Stimulated activated CD8-positive, alpha-beta memory T cell treated with anti-CD3 and anti-CD28 coated beads, Interleukin-12 subunit alpha, Interleukin-12 subunit beta, amount 100 ng/mL, for 4 hours (primary cell): ENCODE data around the gene PEBP1.

ENCODE experiments used
- DNase-seq: peaks from one replicate; pipeline ENCODE4 v3.0.0-alpha.2; 2020; ENCODE audit warnings: low read depth

PEBP1 gene

GRCh38 chr12:118136559-118137003 is 657 bp downstream of the PEBP1 start:
- peak; percentile 11 for DNase-seq

- DNase-seq, result no peak
Observed at GRCh38 chr12:118137148-118137678, 1.3 kb downstream of the PEBP1 start.

GRCh38 chr12:118140825-118141224 is 4.9 kb downstream of the PEBP1 start:
- no peak for DNase-seq

GRCh38 chr12:118144499-118144898 is 8.6 kb downstream of the PEBP1 start:
- no peak for DNase-seq

GRCh38 chr12:118145113-118145797 is 9.3 kb downstream of the PEBP1 start:
- DNase-seq, result no peak

- no peak for DNase-seq
Observed at GRCh38 chr12:118145798-118146156, 9.9 kb downstream of the PEBP1 start.

- DNase-seq, result no peak
Observed at GRCh38 chr12:118148287-118148686, 12.4 kb downstream of the PEBP1 start.

- DNase-seq, result no peak
Observed at GRCh38 chr12:118150625-118151024, 14.7 kb downstream of the PEBP1 start.

- no peak for DNase-seq
Observed at GRCh38 chr12:118151755-118152154, 15.8 kb downstream of the PEBP1 start.

- no peak for DNase-seq
Observed at GRCh38 chr12:118160536-118160935, 24.6 kb downstream of the PEBP1 start.

- DNase-seq, result no peak
Observed at GRCh38 chr12:118164798-118165486, 29.0 kb downstream of the PEBP1 start.

- no peak for DNase-seq
Observed at GRCh38 chr12:118166946-118167345, 31.0 kb downstream of the PEBP1 start.

- no peak for DNase-seq
Observed at GRCh38 chr12:118175823-118176447, 40.0 kb downstream of the PEBP1 start.

GRCh38 chr12:118183155-118183554 is 47.2 kb downstream of the PEBP1 start:
- DNase-seq, result no peak

GRCh38 chr12:118183711-118184110 is 47.8 kb downstream of the PEBP1 start:
- DNase-seq, result no peak

GRCh38 chr12:118185602-118186397 is 49.9 kb downstream of the PEBP1 start:
- no peak for DNase-seq

- no peak for DNase-seq
Observed at GRCh38 chr12:118187751-118188435, 52.0 kb downstream of the PEBP1 start.

- no peak for DNase-seq
Observed at GRCh38 chr12:118188690-118189371, 52.9 kb downstream of the PEBP1 start.

- no peak for DNase-seq
Observed at GRCh38 chr12:118189741-118190191, 53.8 kb downstream of the PEBP1 start.

GRCh38 chr12:118190266-118190665 is 54.3 kb downstream of the PEBP1 start:
- DNase-seq, result no peak

- DNase-seq, result no peak
Observed at GRCh38 chr12:118193477-118193876, 57.6 kb downstream of the PEBP1 start.
